Panc1 (cell line): Measurements from ENCODE around the gene CHL1. TPM values are rescaled to one million over a fixed set of nuclear protein-coding genes. Genes with fewer than 3 reads are reported as not detected.

Experiments
- ATAC-seq: fragments of 200-7000 bp; cut with Tn5 transposase; 2 replicates; pipeline ENCODE4 v1.9.1; 2020; ENCODE audit warnings: mild to moderate bottlenecking, moderate library complexity
- BruUV-seq: library from RNA; stranded (reverse); fragments of 400-500 nt; replicated peaks from 2 replicates; lab custom pipeline; 2021; lab: Mats Ljungman, UMichigan
- CTCF ChIA-PET: fragments of 300-600 bp; sonication (Branson Sonifier 250); formaldehyde crosslinking; loops from one replicate; lab custom pipeline; 2022; ENCODE audit warnings: antibody characterized with exemption; lab: Charles Lee
- POLR2A ChIA-PET: fragments of 300-600 bp; sonication (Branson Sonifier 250); formaldehyde crosslinking; loops from one replicate; lab custom pipeline; 2022; ENCODE audit warnings: antibody characterized with exemption; lab: Charles Lee
- DNase-seq: peaks from one replicate; pipeline ENCODE4 v3.0.0-alpha.2; 2010; ENCODE audit warnings: low read depth, low spot score
- H3K27ac ChIP-seq: 2 replicates; pipeline ENCODE4 v1.5.1; 2011; ENCODE audit warnings: mild to moderate bottlenecking, low read length, inconsistent platforms
- H3K27me3 ChIP-seq: fragments of 200-500 bp; sonication (Bioruptor generic); 2 replicates; pipeline ENCODE4 v1.6.0; 2014; ENCODE audit warnings: low read length, inconsistent platforms; ENCODE audit not compliant: control insufficient read depth, insufficient read depth
- H3K36me3 ChIP-seq: fragments of 200-500 bp; sonication (Bioruptor generic); 2 replicates; pipeline ENCODE4 v1.5.1; 2014; ENCODE audit warnings: inconsistent platforms, mild to moderate bottlenecking, low read length, moderate library complexity; ENCODE audit not compliant: control insufficient read depth, insufficient read depth
- H3K4me1 ChIP-seq: 2 replicates; pipeline ENCODE4 v1.5.1; 2011; ENCODE audit warnings: inconsistent platforms, mild to moderate bottlenecking, low read length, moderate library complexity; ENCODE audit not compliant: control insufficient read depth, insufficient read depth
- H3K4me3 ChIP-seq, 2 experiments: 2 replicates each; pipeline ENCODE4 v1.5.1; 2011 to 2012; ENCODE audit warnings: low read depth in 2 of 2, low read length in 2 of 2, mild to moderate bottlenecking in 2 of 2, inconsistent platforms in 1 of 2, moderate library complexity in 1 of 2
- H3K9me3 ChIP-seq: fragments of 200-500 bp; sonication (Bioruptor generic); 2 replicates; pipeline ENCODE4 v1.5.1; 2014; ENCODE audit warnings: low read depth, mild to moderate bottlenecking, inconsistent platforms, low read length, moderate library complexity; ENCODE audit not compliant: control insufficient read depth, insufficient read depth
- POLR2AphosphoS5 ChIP-seq: IDR thresholded peaks from 2 replicates; pipeline ENCODE4 v1.6.1; 2012; ENCODE audit warnings: mild to moderate bottlenecking, low read depth, low read length, moderate library complexity
- SIN3A ChIP-seq: IDR thresholded peaks from 2 replicates; pipeline ENCODE4 v1.6.1; 2012; ENCODE audit warnings: low read depth, mild to moderate bottlenecking, low read length, moderate library complexity, borderline replicate concordance; ENCODE audit not compliant: insufficient read depth
- TCF7L2 ChIP-seq: IDR thresholded peaks from 2 replicates; pipeline ENCODE4 v1.6.1; 2011; ENCODE audit warnings: mild to moderate bottlenecking, low read depth, low read length, inconsistent platforms
- in situ Hi-C: cut with HindIII; loops from 2 replicates; pipeline ENCODE4 v1.10.0; 2016; ENCODE audit warnings: low sequenced_read_pairs, low pct_unique_long_range_greater_than_20kb
- intact Hi-C: fragments of 100-400 bp; cut with micrococcal nuclease; formaldehyde crosslinking; loops from one replicate; pipeline ENCODE4 v1.10.0; 2022; ENCODE audit not compliant: unreplicated experiment
- total RNA-seq: library from RNA; stranded (reverse); gene quantifications from one replicate; pipeline ENCODE4 v1.2.1, GENCODE V29; 2021; ENCODE audit not compliant: unreplicated experiment
- TF ChIP-seq, protein P1 (sequence below), 2 experiments: IDR thresholded peaks; 2 replicates each; pipeline ENCODE4 v1.6.1; 2011 to 2012; ENCODE audit warnings: low read depth in 2 of 2, control low read depth in 1 of 2, low read length in 1 of 2, mild to moderate bottlenecking in 1 of 2, moderate library complexity in 1 of 2; ENCODE audit not compliant: insufficient read depth in 1 of 2
- TF ChIP-seq, protein P2 (sequence below): fragments of 450-650 bp; IDR thresholded peaks from 2 replicates; pipeline ENCODE4 v1.5.1; 2017; ENCODE audit warnings: mild to moderate bottlenecking

The CHL1 gene
- total RNA-seq, 1 experiment from 2014 or later = not detected

DNA sequence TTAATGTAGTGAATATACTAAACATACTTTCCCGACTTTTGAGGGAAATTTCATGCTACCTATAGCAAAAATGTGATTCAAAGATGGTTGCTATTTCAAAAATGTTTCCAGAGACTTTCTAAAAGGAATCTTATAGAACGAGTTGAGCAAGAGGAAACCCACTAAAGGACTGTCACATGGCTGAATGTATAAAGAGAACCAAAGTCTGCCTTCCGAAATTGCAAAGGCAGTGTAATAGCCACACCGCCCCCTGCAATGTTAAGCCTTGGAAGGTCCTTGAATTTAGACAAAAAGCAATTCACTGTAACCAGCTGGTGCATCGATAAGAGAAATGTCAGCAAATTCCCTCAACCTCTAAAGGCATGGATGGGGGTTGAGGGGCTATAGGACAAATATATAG lies 142.8 kb downstream of the CHL1 start:
- H3K4me1 ChIP-seq = no peaks in the 10 kb centered on the region
- ATAC-seq (no peak), DNase-seq (no peak)
- H3K27me3 ChIP-seq = no peaks in the 10 kb centered on the region
- intact Hi-C loops (no loop called here), in situ Hi-C loops (no loop called here)
- H3K27ac ChIP-seq = no peak overlapping the region
- TF ChIP-seq TCF7L2 (no peak), SIN3A (no peak), POLR2AphosphoS5 (no peak)
- TF ChIP-seq, protein P1, sequence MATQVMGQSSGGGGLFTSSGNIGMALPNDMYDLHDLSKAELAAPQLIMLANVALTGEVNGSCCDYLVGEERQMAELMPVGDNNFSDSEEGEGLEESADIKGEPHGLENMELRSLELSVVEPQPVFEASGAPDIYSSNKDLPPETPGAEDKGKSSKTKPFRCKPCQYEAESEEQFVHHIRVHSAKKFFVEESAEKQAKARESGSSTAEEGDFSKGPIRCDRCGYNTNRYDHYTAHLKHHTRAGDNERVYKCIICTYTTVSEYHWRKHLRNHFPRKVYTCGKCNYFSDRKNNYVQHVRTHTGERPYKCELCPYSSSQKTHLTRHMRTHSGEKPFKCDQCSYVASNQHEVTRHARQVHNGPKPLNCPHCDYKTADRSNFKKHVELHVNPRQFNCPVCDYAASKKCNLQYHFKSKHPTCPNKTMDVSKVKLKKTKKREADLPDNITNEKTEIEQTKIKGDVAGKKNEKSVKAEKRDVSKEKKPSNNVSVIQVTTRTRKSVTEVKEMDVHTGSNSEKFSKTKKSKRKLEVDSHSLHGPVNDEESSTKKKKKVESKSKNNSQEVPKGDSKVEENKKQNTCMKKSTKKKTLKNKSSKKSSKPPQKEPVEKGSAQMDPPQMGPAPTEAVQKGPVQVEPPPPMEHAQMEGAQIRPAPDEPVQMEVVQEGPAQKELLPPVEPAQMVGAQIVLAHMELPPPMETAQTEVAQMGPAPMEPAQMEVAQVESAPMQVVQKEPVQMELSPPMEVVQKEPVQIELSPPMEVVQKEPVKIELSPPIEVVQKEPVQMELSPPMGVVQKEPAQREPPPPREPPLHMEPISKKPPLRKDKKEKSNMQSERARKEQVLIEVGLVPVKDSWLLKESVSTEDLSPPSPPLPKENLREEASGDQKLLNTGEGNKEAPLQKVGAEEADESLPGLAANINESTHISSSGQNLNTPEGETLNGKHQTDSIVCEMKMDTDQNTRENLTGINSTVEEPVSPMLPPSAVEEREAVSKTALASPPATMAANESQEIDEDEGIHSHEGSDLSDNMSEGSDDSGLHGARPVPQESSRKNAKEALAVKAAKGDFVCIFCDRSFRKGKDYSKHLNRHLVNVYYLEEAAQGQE (IDR thresholded peaks at IDR 0.05; ENCODE audit: insufficient read depth in 1 of 2, low read depth in 2 of 2, low read length in 1 of 2) = no peak
- TF ChIP-seq, protein P2, sequence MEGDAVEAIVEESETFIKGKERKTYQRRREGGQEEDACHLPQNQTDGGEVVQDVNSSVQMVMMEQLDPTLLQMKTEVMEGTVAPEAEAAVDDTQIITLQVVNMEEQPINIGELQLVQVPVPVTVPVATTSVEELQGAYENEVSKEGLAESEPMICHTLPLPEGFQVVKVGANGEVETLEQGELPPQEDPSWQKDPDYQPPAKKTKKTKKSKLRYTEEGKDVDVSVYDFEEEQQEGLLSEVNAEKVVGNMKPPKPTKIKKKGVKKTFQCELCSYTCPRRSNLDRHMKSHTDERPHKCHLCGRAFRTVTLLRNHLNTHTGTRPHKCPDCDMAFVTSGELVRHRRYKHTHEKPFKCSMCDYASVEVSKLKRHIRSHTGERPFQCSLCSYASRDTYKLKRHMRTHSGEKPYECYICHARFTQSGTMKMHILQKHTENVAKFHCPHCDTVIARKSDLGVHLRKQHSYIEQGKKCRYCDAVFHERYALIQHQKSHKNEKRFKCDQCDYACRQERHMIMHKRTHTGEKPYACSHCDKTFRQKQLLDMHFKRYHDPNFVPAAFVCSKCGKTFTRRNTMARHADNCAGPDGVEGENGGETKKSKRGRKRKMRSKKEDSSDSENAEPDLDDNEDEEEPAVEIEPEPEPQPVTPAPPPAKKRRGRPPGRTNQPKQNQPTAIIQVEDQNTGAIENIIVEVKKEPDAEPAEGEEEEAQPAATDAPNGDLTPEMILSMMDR = no peak
- H3K36me3 ChIP-seq = no peaks in the 10 kb centered on the region
- CTCF ChIA-PET = no interaction called here
- POLR2A ChIA-PET = no interaction called here
- H3K4me3 ChIP-seq = no peak overlapping the region
- H3K9me3 ChIP-seq = no peaks in the 10 kb centered on the region
- no TSS peak for BruUV-seq

DNA sequence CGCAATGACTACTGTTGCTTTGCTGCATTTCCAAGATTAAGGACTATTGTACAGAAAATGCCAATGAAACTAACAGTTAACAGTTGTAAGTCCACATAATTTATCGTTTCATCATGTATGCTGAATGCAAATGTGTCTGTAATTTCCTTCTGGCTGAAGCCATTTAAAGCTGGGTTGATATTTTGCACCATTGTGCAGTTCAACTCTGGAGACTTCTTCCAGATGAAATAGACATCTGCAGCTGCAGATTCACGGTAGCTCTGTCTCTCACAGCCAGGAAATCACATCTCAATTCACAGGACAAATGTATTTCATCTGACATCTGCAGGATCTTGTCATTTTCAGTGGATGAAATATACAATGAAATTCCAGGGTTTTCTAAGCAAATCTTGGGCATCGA lies 145.4 kb downstream of the CHL1 start:
- Histone ChIP-seq H3K9me3 (no peaks in the 10 kb centered on the region), H3K4me1 (no peaks in the 10 kb centered on the region), H3K27me3 (no peaks in the 10 kb centered on the region), H3K4me3 (no peak overlapping the region), H3K36me3 (no peaks in the 10 kb centered on the region), H3K27ac (no peak overlapping the region)
- CTCF ChIA-PET = no interaction called here
- ATAC-seq (no peak), DNase-seq (no peak)
- TF ChIP-seq, protein P1 (IDR thresholded peaks at IDR 0.05; ENCODE audit: insufficient read depth in 1 of 2, low read depth in 2 of 2, low read length in 1 of 2) = no peak
- no peak for TF ChIP-seq TCF7L2
- in situ Hi-C loops = no loop called here
- BruUV-seq = no TSS peak
- POLR2A ChIA-PET = no interaction called here
- intact Hi-C loops = no loop called here
